GM21360 (cell line): ENCODE results near the gene CNKSR2.

Experiments
- ATAC-seq: cut with Tn5 transposase; IDR thresholded peaks from one replicate; pipeline ENCODE4 v1.9.1; 2021; ENCODE audit warnings: mild to moderate bottlenecking, moderate library complexity; ENCODE audit not compliant: unreplicated experiment

CNKSR2 gene

DNA sequence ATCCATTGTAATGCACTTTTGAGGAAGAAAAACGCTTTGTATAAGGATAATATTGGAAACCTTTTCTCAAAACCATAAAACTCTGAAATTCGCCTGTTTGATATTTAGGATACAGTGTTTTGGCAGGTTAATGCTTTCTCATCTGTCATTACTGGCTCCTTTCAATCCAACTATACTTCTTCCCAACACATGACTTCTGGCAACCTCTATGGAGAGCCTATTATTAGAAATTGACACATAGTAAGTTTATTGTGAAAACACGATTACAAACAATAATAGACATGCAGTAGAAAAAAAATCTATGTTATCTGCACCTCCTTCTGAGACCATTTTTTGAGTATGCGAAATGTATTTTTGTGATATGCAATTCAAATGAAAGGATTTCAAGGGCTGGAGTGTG lies 288.5 kb downstream of the CNKSR2 start:
- no peak for ATAC-seq

GRCh38 chrX:21666252-21666651 lies 292.0 kb downstream of the CNKSR2 start:
- no peak for ATAC-seq

DNA sequence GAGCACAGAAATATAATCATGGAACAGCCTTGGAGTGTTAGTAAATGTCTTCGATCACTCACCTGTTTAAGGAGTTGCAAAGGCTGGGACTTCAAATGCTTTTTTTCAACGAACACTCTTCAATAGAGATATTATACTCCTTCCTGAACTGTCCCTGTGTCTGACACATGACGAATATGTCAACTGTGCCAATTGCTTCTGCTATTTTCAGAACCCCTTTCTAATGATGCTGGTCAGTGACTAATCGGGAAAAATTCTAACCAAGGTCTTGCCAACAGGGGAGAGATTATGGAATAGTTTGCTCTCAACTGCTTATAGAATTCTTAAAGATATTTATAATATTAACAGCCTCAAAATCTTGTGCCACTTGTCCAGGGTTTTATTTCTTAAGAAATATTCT lies 292.5 kb downstream of the CNKSR2 start:
- no peak for ATAC-seq

DNA sequence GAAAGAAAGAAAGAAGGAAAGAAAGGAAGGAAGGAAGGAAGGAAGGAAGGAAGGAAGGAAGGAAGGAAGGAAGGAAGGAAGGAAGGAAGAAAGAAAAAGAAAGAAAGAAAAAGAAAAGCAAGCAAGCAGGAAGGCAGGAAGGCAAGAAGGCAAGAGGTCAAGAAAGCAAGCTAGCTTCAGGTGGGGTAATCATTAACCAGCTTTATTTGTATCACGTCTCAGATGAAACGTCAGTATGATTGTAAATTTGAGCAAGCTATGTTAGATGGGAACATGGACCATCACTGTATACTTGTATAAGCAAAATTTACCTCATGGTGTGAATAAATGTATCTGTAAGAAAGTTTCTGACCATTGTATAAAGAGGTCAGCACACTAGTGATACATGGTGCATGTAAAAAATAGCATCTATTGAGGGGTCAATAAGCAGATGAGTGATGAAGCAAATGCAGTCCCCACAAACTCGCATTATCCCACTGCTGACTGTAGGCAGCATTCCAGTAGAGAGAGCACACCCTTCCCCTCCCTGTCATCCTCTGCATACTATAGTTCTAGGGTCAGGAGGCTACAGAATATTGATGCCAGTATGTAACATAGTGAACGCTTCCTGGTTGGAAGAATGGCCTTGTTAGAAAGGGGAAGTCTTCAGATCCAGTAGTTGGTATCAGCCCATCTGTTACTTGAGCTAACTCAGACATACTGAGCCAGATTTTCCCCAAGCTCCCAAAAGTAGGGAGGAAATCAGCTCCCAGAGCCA lies 300.4 kb downstream of the CNKSR2 start:
- no peak for ATAC-seq

DNA sequence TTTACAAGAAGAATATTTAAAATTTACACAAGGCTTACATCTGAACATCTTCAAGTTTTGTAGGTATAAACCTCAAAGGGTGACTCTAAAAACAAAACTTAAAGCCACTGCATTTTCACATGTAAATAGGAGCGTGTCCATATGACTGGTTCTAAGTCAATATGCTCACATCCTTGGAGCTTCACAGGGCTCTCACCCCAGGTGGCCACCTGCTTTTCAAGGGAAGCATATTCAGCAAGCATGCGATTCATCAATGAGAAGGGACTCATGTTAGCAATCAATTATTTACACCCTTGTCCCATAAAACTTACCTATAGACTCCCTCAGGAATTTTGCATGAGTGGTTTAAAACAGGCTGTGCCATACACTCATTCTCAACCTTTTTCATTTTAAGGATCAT lies 301.7 kb downstream of the CNKSR2 start:
- ATAC-seq = no peak

- no peak for ATAC-seq
Observed at GRCh38 chrX:21678048-21678612, 303.9 kb downstream of the CNKSR2 start.

GRCh38 chrX:21683941-21684340 lies 309.7 kb downstream of the CNKSR2 start:
- ATAC-seq = no peak

DNA sequence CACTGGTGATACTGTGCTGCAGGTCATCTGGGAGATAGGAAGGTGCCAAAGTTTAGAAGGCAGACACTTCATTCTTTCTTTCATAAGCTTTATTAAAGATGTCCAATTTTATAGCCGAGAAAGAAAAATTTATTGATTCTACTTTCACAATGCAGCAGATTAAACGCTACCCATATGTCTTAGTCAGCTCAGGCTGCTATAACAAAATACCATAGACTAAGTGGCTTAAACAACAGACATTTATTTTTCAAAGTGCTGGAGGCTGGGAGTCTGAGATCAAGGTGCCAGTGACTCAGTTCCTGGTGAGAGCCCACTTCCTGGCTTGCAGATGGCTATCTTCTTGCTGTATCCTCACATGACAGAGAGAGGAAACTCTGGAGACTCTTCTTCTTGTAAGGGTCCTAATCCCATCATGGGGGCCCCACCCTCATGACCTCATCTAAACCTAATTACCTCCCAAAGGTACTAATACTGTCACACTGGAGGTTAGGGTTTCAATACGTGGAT lies 317.3 kb downstream of the CNKSR2 start:
- no peak for ATAC-seq

- no peak for ATAC-seq
Observed at GRCh38 chrX:21698272-21698671, 324.1 kb downstream of the CNKSR2 start.

- no peak for ATAC-seq
Observed at GRCh38 chrX:21699136-21699535, 324.9 kb downstream of the CNKSR2 start.

GRCh38 chrX:21700275-21700674 lies 326.1 kb downstream of the CNKSR2 start:
- ATAC-seq = no peak

- ATAC-seq = no peak
Observed at GRCh38 chrX:21700967-21701366, 326.7 kb downstream of the CNKSR2 start.

GRCh38 chrX:21702725-21703124 lies 328.5 kb downstream of the CNKSR2 start:
- ATAC-seq = no peak
